Stomach (tissue), 9 donors: ENCODE measurements around the gene UTRN. TPM values are rescaled to one million over a fixed set of nuclear protein-coding genes. Genes with fewer than 3 reads are reported as not detected.

ENCODE experiments used
- DNase-seq, 2 donors: peaks; one replicate each; pipeline versions ENCODE4 v3.0.0 to v3.0.0-alpha.2; 2013 to 2019
- H3K27ac ChIP-seq, 5 donors: fragments of 200-600 bp in 4 of 5; sonication (generic) in 4 of 5; one replicate each; pipeline ENCODE4 v1.5.1; 2013 to 2019; ENCODE audit warnings: mild to moderate bottlenecking in 1 of 5, moderate library complexity in 1 of 5
- H3K27me3 ChIP-seq, 3 donors: fragments of 200-600 bp; sonication (generic); one replicate each; pipeline ENCODE4 v1.5.1; 2017 to 2019; ENCODE audit warnings: mixed run types in 1 of 3
- H3K36me3 ChIP-seq, 4 donors: fragments of 200-600 bp; sonication (generic); 1 replicate in 3 of 4; 2 replicates in 1 of 4; pipeline ENCODE4 v1.5.1; 2016 to 2019
- H3K4me1 ChIP-seq, 4 donors: fragments of 200-600 bp; sonication (generic); one replicate each; pipeline ENCODE4 v1.5.1; 2016 to 2019
- H3K4me3 ChIP-seq, 4 donors: fragments of 200-600 bp; sonication (generic) in 3 of 4; one replicate each; pipeline ENCODE4 v1.5.1; 2016 to 2019; ENCODE audit warnings: mild to moderate bottlenecking in 1 of 4
- H3K9me3 ChIP-seq, 4 donors: fragments of 200-600 bp; sonication (generic); one replicate each; pipeline ENCODE4 v1.5.1; 2016 to 2019
- EP300 ChIP-seq: sonication (generic); formaldehyde crosslinking; IDR thresholded peaks from one replicate; pipeline ENCODE4 v1.6.1; 2017; ENCODE audit warnings: antibody characterized with exemption
- POLR2A ChIP-seq, 4 donors: fragments of 450-650 bp; IDR thresholded peaks; one replicate each; pipeline ENCODE4 v1.6.1; 2016; ENCODE audit warnings: antibody characterized with exemption in 4 of 4, control low read depth in 2 of 4, mild to moderate bottlenecking in 1 of 4, moderate library complexity in 1 of 4
- POLR2AphosphoS5 ChIP-seq, 3 donors: sonication (generic); formaldehyde crosslinking; IDR thresholded peaks; one replicate each; pipeline ENCODE4 v1.6.1; 2016; ENCODE audit warnings: antibody characterized with exemption in 3 of 3
- WGBS, 5 donors: extraction: QIAGEN DNeasy Blood & Tissue Kit in 3 of 5; methylation state at CpG; one replicate each; pipeline versions ENCODE4 v1.1.5 to v1.1.7; 2013 to 2018; 5-methylcytosine and 5-hydroxymethylcytosine counted together
- intact Hi-C: fragments of 100-400 bp; cut with DNase I; formaldehyde crosslinking; loops from one replicate; pipeline ENCODE4 v1.15.1; 2023; ENCODE audit warnings: low total_unique reads
- polyA plus RNA-seq, 3 donors: library from polyadenylated mRNA; stranded (reverse); fragments of 200-250 nt; gene quantifications; one replicate each; pipeline ENCODE4 v1.2.3, GENCODE V29; 2013
- total RNA-seq, 5 donors: library from RNA; depleted of rRNA; stranded (reverse); fragments of >200 nt; gene quantifications; one replicate each; pipeline versions ENCODE4 v1.1.0 to v1.2.3, GENCODE V29; 2014 to 2016
- TF ChIP-seq, protein P1 (sequence below), 7 experiments: fragments of 450-650 bp in 4 of 7; fragments of 200-600 bp in 3 of 7; sonication (generic) in 3 of 7; IDR thresholded peaks; one replicate each; pipeline ENCODE4 v1.5.1; 2016 to 2019; ENCODE audit warnings: antibody characterized with exemption in 7 of 7, control low read depth in 2 of 7, mild to moderate bottlenecking in 1 of 7
- donor health status: healthy with polysubstance abuse.
- donor health status: Bipolar disorder and iron deficiency.
- donor health status: healthy.

UTRN gene
- total and polyA plus RNA-seq, 8 donors = 5.4 to 218 (median 105) TPM

DNA sequence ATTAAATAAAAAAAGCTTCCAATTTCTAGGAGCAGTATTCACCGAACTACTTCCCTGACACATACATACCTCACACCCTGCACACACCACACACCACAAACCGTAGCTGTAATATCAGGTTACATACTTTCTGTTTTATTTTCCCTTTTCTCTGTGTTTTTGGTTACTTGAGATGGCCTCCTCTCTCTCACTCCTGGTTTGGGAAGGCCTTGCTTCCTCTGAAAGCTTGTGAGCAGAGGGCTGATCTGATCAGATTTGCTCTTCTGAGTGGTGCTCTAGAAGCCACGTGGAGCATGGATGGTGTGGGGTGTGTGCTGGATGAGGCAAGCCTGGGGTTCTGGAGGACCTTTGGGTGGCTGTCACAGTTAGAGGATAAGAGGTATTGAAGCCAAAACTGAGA, 20.9 kb downstream of the UTRN start:
- DNase-seq = no peak
- Histone ChIP-seq H3K27ac (no peak overlapping the region), H3K4me3 (no peak overlapping the region), H3K36me3 (peaks cover 12 to 25% (median 18%) of the 10 kb centered on the region in 4 donors), H3K27me3 (no peaks in the 10 kb centered on the region), H3K9me3 (no peaks in the 10 kb centered on the region), H3K4me1 (peaks cover 0 to 8% (median 4%) of the 10 kb centered on the region in 4 donors)
- intact Hi-C loops = no loop called here
- 50 to 81% (median 73%) methylated on average over 3 of the region's 3 CpGs for WGBS, 5 donors
- no peak for TF ChIP-seq POLR2AphosphoS5 (IDR thresholded peaks at IDR 0.05)
- no peak for TF ChIP-seq POLR2A (IDR thresholded peaks at IDR 0.05)
- no peak for TF ChIP-seq EP300
- TF ChIP-seq, protein P1, sequence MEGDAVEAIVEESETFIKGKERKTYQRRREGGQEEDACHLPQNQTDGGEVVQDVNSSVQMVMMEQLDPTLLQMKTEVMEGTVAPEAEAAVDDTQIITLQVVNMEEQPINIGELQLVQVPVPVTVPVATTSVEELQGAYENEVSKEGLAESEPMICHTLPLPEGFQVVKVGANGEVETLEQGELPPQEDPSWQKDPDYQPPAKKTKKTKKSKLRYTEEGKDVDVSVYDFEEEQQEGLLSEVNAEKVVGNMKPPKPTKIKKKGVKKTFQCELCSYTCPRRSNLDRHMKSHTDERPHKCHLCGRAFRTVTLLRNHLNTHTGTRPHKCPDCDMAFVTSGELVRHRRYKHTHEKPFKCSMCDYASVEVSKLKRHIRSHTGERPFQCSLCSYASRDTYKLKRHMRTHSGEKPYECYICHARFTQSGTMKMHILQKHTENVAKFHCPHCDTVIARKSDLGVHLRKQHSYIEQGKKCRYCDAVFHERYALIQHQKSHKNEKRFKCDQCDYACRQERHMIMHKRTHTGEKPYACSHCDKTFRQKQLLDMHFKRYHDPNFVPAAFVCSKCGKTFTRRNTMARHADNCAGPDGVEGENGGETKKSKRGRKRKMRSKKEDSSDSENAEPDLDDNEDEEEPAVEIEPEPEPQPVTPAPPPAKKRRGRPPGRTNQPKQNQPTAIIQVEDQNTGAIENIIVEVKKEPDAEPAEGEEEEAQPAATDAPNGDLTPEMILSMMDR (IDR thresholded peaks at IDR 0.05) = no peak

DNA sequence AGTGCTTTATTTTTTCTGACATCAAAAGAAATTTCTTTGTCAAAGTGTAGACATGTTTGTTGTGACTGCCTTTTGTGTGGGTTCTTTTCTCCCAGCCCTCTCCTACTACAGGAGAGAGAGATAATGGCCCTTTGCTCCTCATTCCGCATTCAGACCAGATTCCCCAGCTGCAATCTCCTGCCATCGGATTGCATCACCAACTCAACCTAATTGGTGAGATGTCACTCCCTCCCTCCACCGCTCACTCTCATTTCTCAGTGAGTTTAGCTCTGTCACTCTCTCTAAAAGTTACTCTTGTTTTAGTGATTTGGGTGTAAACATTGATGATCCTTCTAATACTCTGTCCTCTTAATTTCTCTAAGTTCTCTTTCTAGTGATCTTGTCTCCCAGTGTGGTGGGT, 22.7 kb downstream of the UTRN start:
- intact Hi-C loops = no loop called here
- Histone ChIP-seq H3K36me3 (peaks cover 12 to 25% (median 18%) of the 10 kb centered on the region in 4 donors), H3K4me3 (no peak overlapping the region), H3K9me3 (no peaks in the 10 kb centered on the region), H3K4me1 (peaks cover 0 to 11% (median 4%) of the 10 kb centered on the region in 4 donors), H3K27me3 (no peaks in the 10 kb centered on the region), H3K27ac (no peak overlapping the region)
- WGBS, 5 donors = 83 to 98% (median 94%) methylated on average over 3 of the region's 3 CpGs
- no peak for DNase-seq
- TF ChIP-seq, protein P1 (IDR thresholded peaks at IDR 0.05) = no peak
- TF ChIP-seq POLR2AphosphoS5 (IDR thresholded peaks at IDR 0.05) = no peak
- no peak for TF ChIP-seq EP300
- no peak for TF ChIP-seq POLR2A (IDR thresholded peaks at IDR 0.05)

- TF ChIP-seq POLR2A (IDR thresholded peaks at IDR 0.05) (no peak), POLR2AphosphoS5 (IDR thresholded peaks at IDR 0.05) (no peak), EP300 (no peak)
- TF ChIP-seq, protein P1 (IDR thresholded peaks at IDR 0.05) = no peak
These were observed 25.6 kb downstream of the UTRN start for GRCh38 chr6:144310765-144311164.

DNA sequence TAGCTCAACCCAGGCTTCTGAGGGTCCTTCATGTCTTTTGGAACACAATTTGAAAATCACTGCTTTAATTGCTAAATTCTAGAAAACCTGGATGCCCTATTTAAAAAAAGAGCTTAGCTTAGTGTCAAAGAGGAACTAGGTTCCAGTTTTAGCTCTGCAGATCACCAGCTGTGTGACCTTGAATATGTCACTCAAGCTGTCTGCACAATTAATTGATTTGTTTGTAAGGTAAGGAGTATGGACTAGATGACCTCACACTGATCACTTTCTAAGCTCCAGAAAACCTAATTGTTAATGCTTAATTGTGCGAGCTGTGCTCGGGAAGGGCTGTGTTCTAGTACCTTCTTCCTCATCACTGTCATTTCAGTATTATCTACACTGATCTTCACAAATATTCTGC, 26.2 kb downstream of the UTRN start:
- no peak overlapping the region for H3K27ac ChIP-seq
- no peak for DNase-seq

More at GRCh38 chr6:144310765-144311164, 25.6 kb downstream of the UTRN start:
- H3K9me3 ChIP-seq = no peaks in the 10 kb centered on the region
- no peak overlapping the region for H3K27ac ChIP-seq
- peaks cover 12 to 25% (median 18%) of the 10 kb centered on the region in 4 donors for H3K36me3 ChIP-seq
- H3K4me3 ChIP-seq = no peak overlapping the region
- intact Hi-C loops = no loop called here
- no peaks in the 10 kb centered on the region for H3K27me3 ChIP-seq
- H3K4me1 ChIP-seq = peaks cover 26 to 40% (median 29%) of the 10 kb centered on the region in 4 donors
- DNase-seq = no peak
- 69 to 86% (median 83%) methylated on average over 5 of the region's 5 CpGs for WGBS, 5 donors

More for the DNA sequence above, 26.2 kb downstream of the UTRN start:
- no peaks in the 10 kb centered on the region for H3K9me3 ChIP-seq
- H3K36me3 ChIP-seq = peaks cover 12 to 25% (median 18%) of the 10 kb centered on the region in 4 donors
- H3K4me3 ChIP-seq = no peak overlapping the region
- H3K4me1 ChIP-seq = peaks cover 29 to 45% (median 34%) of the 10 kb centered on the region in 4 donors
- WGBS, 5 donors = 85 to 98% (median 94%) methylated on average over 2 of the region's 2 CpGs
- intact Hi-C loops = no loop called here
- TF ChIP-seq POLR2A (IDR thresholded peaks at IDR 0.05) (no peak), POLR2AphosphoS5 (IDR thresholded peaks at IDR 0.05) (no peak), EP300 (no peak)
- TF ChIP-seq, protein P1 (IDR thresholded peaks at IDR 0.05) = no peak
- no peaks in the 10 kb centered on the region for H3K27me3 ChIP-seq
